Amniotic epithelial cell (primary cell): ENCODE measurements around the gene WDFY2.
A peak's percentile ranks its signal among the peaks of the same experiment; 100 is the strongest.

ENCODE experiments used
- DNase-seq: peaks from one replicate; pipeline ENCODE4 v3.0.0-alpha.2; 2010; ENCODE audit warnings: low read depth

WDFY2 gene

GRCh38 chr13:51601601-51602565 is 17.6 kb downstream of the WDFY2 start:
- no peak for DNase-seq

GRCh38 chr13:51603716-51604115 is 19.5 kb downstream of the WDFY2 start:
- DNase-seq, result no peak

DNA sequence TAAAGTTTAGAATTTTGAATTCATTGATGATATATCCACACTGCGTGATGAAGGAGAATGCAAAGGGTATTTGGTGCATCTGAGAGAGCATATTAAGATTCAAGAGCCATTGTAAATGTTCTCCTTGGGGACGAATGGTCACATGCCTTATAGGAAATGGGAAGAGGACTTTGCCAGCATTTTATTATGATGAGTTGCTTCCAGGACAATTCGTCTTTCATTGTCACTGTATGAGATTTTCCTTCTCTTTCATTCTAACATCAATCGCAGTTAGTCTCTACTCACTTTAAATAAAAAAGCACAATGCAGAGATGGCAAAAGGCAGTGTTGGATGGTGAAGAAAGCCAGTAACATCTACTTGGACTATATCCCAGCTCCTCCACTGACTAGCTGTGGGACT is 21.4 kb downstream of the WDFY2 start:
- no peak for DNase-seq

- DNase-seq, result no peak
Observed at GRCh38 chr13:51607165-51607564, 22.9 kb downstream of the WDFY2 start.

DNA sequence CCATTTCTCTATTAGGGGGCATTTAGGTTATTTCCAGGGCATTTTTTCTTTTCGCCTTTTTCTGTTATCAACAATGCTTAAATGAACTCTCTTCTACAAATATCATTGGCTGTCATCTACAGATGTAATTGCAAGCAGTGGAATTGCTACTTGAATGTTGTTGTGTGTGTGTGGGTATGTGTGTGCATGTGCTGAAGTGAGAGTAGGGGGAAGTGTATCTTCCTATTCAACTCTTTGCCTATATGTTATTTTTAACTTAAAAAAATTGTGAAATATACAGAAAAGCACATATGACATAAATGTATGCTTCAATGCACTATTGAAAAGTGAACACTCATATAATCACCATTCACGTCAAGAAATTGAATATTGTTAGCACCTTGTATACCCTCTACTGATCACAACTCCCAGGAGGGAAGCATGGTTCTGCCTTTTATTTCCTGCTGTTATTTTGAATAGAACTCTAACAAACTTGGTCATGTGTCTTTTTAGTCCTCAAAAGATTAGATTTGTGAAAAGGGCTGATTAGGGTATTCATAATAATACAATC is 24.7 kb downstream of the WDFY2 start:
- DNase-seq, result no peak

DNA sequence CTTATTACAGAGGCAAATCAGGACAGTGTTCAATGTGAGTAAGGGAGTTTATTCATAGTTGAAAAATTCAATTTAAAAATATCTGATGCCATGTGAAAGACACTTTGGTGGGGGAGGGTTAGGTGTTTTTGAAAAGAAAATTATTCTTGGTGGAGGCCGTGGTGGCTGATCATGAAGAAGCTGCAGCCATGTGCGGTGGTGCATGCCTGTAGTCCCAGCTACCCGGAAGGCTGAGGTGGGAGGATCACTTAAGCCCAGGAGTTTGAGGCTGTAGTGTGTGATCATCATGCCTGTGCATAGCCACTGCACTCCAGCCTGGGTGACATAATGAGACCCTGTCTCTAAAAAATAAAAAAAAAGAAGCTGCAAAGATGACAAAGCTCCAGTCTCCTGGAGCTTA is 28.6 kb downstream of the WDFY2 start:
- no peak for DNase-seq

DNA sequence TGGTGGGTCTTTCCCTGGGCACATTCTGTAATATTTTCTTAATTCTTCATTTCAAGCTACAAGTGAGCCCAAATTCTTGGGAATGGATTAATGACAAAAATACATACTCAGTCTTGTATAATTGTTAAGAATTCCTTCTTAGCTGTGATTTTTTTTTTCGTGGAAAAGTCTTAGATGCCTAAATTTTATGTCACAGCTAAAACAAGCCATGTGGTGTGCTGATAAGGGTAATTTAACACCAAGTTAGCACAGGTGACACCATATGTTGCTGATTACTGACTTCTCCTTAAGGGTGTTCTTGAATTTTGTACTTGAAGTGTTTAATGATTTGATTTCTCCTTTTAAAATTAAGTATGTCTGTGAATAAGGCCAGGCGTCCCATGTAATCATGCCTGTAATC is 29.3 kb downstream of the WDFY2 start:
- no peak for DNase-seq

DNA sequence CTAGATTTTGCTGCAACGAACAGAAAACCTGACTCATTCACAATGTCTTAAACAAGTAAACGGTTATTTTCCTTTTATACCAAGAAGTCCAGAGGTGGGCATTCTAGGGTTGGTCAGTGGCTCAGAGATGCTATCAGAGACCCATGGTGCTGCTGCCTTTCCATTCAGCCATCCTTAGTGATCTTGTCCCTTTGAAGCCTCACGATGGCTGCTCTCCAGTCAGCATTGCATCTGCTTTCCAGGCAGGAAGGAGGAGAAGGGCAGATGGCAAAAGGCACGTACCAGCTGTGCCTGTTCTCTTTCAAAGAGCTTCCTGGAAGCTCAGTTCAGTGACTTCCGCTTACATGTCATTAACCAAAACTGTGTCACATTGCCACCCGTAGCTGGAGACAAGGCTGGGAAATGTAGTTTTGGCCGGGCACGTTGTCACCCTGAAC is 30.1 kb downstream of the WDFY2 start:
- no peak for DNase-seq

- DNase-seq, result no peak
Observed at GRCh38 chr13:51618626-51619025, 34.4 kb downstream of the WDFY2 start.

GRCh38 chr13:51619614-51620013 is 35.4 kb downstream of the WDFY2 start:
- peak; percentile 32 for DNase-seq

DNA sequence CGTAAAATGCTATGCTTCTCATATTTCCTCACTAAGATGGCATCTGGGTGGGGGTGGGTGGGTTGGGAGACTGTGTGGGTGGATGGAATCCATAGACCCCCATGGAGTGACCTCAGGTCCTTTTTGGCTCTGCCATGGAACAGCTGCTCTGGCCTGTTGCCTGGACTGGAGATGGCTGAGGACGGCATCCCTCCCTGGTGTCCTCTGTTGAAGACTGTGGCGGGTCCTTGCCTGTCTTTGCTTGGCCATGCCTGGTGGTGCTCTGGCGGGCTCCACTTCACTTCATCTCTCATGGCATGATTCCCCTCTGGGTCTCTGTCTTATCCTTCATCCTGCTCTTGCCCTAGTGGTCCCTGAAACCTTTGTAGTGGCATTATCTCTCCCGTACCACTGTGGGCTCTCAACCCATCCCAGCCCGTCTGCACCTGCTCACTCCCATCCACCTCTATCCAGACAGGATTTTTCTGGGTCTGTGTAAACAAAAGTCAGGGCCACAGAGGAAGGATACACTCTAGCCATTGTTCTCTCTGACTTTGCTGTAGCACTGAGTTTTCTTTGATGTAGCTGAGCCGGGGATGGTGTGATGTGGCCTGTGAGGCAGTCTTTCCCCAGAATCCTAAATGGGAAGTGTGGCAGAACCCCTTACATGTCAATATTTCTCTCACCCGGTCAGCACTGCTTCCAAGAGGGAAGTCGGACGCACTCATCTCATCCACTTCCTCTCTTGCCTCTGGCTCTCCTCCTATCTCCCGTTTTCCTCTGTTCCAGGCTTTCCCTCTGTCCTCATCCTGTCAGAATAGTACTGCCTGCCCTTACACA is 36.1 kb downstream of the WDFY2 start:
- no peak for DNase-seq

- DNase-seq, result no peak
Observed at GRCh38 chr13:51621602-51622001, 37.3 kb downstream of the WDFY2 start.

DNA sequence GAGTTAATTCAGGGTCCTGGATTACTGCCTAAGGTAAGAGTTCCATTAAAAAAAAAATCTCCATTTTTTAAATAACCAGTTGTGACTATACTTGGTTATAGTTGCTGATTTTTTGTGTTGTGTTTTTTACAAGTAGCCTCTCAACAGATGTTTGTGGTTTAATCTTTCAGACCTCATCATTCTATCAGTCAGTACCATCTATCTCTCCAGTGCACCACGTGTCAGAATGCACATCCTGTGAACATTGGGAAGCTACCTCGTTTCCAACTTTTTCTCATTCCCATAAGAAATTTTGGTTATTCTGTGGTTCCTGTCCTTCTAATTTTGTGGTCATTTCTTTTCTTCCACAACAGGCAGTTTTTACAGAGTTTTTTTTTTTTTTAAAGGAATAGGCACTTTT is 39.2 kb downstream of the WDFY2 start:
- DNase-seq, result peak; percentile 45

GRCh38 chr13:51624207-51624606 is 39.9 kb downstream of the WDFY2 start:
- no peak for DNase-seq

GRCh38 chr13:51624695-51625345 is 40.6 kb downstream of the WDFY2 start:
- no peak for DNase-seq

GRCh38 chr13:51625555-51626345 is 41.5 kb downstream of the WDFY2 start:
- no peak for DNase-seq

GRCh38 chr13:51626749-51627148 is 42.5 kb downstream of the WDFY2 start:
- no peak for DNase-seq

DNA sequence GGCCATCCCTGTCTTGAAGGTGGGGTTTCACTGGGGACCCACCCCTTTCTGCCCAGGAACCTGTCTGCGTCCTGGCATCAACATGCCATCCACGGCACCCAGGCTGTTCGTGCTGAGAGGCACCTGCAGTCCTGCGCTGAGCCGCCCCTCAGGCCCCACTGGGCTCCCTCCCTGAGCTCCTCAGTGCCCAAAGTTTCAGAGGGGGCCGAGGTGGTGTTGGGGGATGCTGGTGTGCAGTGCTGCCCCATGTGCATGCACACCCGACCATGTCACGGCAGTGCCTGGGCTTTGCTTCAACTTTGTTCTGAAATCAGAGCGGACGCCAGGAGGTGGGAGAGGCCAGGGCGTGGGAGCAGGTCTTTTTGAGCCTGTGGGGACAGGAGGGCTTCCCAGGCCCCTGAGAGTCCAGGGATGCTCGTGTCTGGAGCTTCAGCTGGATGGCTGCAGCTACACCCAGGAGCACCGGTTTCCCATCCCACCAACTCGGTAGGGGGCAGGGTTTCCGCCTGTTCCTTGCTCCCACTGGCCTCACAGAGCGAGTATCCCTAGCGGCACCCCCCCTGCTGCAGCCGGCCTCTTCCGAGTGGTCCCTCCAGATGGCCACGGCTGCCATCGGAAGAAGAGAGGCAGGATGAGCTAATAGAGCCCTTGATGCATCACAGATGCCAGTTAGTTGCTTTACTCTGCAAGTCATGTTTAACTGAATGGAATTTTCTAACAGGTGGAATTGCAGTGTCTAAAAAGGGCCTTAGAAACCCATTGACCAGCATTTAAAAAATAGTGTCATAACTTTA is 44.0 kb downstream of the WDFY2 start:
- DNase-seq, result no peak

- DNase-seq, result no peak
Observed at GRCh38 chr13:51629491-51630287, 45.4 kb downstream of the WDFY2 start.

GRCh38 chr13:51630288-51630615 is 46.0 kb downstream of the WDFY2 start:
- DNase-seq, result no peak
